Activated T-cell treated with anti-CD3 and anti-CD28 coated beads for 48 hours (primary cell): ENCODE data around the gene IFRD1.
"Not testable (repeated sequence)": the region's sequence is repeated elsewhere in the genome, so short reads cannot be mapped to it uniquely, and the experiment has no call there.

Source experiments
- DNase-seq: peaks from one replicate; pipeline ENCODE4 v3.0.0-alpha.2; 2020; ENCODE audit warnings: low read depth

The IFRD1 gene

DNA sequence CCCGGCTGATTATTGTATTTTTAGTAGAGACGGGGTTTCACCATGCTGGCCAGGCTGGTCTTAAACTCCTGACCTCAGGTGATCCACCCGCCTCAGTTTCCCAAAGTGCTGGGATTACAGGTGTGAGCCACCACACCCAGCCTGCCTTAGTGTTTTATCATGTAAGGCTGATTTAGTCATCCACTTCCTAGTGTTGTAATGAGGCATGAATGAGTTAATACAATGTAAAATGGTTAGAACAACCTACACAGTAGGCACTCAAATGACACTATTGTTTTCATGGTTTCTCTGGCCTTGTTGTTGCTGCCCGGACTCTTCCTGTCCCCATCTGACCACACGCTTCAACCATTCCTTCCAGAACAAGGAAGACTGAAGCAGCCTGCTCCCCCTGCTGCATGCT, 66.2 kb downstream of the IFRD1 start:
- DNase-seq = not testable (repeated sequence)

DNA sequence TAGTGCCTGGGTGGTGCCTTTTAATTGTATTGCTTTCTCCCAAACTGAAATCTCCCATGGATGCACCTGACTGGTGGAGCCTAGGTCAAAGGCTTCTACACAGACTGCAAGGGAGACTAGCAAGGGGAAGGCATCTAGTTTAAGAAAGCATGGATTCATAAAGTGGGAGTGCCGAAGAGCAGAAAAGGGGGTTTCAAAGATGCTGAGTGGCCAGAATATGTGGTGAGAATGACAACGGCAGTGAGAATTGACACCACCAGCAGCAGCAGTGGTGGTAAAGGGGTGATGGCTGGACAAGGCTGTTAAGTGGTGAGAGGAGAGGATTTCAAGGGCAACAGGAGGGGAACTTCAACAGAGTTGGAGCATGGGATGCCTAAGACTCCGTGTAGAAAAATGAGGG, 67.2 kb downstream of the IFRD1 start:
- no peak for DNase-seq

DNA sequence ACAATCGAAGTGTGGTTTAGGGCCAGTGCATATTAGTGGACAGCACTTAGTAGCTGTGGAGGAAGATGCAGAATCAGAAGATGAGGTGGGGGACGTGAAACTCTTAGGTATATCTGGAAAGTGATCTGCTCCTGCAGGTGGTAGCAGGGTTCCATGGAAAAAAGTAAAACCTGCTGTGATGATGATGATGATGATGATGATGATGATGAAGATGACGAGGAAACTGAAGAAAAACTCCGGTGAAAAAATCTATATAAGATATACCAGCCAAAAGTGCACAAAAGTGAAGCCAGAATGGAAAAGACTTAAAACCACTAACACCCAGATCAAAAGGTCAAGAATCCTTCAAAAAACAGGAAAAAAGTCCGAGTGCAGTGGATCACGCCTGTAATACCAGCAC, 70.5 kb downstream of the IFRD1 start:
- DNase-seq = no peak

DNA sequence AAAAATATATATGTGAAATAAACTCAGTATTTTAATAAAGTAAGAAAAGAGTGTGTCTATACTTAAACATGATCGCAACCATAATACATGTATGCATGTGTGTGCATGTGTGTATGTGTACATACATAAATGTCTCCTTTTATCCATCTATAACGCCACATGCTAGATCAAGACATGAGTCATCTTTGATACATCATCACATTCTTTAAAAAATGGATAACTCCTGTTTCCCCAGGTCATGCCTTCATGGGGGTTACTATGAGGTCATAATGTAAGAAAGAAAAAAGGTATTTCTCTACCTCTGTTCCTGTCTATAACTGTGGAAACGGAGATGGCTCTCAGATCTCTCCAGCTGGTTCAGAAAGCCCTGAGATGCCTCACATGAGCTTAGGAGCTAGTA, 71.7 kb downstream of the IFRD1 start:
- DNase-seq = no peak

DNA sequence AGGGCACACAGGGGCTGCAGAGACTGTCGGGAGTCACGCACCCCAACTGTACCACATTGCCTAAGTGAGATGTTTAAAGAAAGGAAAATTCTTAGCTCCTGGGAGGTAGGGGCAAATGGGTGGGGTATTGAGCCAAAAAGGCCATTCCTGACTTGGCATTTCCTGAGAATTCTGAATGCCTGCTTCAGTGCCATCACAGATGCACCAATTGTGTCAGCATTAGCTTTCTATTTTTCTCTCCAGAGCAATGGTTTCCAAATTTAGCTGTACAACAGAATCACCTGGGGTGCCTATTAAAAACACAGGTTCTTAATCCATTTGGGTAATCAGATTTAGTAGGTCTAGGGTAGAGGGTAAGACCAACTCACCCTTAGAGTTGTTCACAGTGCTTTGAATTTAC, 73.6 kb downstream of the IFRD1 start:
- no peak for DNase-seq
